AG09319 (cell line): Measurements from ENCODE around the gene PALLD.
A peak's percentile ranks its signal among the peaks of the same experiment; 100 is the strongest.

ENCODE experiments used
- DNase-seq: peaks from one replicate; pipeline ENCODE4 v3.0.0-alpha.2; 2010; ENCODE audit warnings: low read depth; ENCODE audit errors: extremely low read depth
- TF ChIP-seq, protein P1 (sequence below): IDR thresholded peaks from 2 replicates; pipeline ENCODE4 v1.5.1; 2011; ENCODE audit warnings: low read depth, mild to moderate bottlenecking, inconsistent platforms, low read length, moderate library complexity

PALLD gene

DNA sequence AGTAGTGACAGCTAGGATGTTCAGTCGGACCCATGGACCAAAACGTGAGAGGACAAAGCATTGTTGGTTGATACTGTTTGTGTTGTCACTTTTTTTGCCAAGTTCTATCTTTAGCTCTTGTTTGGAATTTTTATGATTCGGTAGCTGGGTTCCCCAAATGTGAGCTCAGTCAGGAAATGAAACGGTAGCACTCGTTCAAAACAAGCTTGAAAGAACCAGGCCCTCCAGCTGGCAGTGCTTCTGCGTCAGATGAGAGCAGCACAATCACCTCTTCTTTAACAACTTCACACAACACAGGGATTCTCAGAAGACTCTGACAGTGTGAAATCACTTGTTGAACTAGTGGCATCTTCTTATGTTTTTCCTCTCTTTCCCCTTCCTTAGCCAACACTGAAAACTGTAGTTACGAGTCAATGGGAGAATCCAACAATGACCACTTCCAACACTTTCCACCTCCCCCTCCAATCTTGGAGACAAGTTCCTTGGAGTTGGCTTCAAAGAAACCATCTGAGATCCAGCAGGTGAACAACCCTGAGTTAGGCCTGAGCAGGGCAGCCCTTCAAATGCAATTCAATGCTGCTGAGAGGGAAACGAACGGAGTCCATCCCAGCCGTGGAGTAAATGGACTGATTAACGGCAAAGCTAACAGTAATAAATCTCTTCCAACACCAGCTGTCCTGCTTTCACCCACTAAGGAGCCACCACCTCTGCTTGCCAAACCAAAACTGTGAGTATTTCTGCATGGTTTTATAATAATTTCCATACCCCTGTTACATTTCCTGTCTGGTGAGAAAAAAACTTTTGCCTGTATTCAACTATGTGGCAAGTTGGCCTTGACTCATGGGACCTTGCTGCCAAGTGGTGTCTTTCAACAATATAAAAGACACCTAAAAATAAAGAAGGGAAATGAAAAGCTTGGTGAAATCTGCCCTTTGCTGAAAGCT is 214.6 kb downstream of the PALLD start:
- peak; percentile 25 for DNase-seq
- TF ChIP-seq, protein P1, sequence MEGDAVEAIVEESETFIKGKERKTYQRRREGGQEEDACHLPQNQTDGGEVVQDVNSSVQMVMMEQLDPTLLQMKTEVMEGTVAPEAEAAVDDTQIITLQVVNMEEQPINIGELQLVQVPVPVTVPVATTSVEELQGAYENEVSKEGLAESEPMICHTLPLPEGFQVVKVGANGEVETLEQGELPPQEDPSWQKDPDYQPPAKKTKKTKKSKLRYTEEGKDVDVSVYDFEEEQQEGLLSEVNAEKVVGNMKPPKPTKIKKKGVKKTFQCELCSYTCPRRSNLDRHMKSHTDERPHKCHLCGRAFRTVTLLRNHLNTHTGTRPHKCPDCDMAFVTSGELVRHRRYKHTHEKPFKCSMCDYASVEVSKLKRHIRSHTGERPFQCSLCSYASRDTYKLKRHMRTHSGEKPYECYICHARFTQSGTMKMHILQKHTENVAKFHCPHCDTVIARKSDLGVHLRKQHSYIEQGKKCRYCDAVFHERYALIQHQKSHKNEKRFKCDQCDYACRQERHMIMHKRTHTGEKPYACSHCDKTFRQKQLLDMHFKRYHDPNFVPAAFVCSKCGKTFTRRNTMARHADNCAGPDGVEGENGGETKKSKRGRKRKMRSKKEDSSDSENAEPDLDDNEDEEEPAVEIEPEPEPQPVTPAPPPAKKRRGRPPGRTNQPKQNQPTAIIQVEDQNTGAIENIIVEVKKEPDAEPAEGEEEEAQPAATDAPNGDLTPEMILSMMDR: no peak

DNA sequence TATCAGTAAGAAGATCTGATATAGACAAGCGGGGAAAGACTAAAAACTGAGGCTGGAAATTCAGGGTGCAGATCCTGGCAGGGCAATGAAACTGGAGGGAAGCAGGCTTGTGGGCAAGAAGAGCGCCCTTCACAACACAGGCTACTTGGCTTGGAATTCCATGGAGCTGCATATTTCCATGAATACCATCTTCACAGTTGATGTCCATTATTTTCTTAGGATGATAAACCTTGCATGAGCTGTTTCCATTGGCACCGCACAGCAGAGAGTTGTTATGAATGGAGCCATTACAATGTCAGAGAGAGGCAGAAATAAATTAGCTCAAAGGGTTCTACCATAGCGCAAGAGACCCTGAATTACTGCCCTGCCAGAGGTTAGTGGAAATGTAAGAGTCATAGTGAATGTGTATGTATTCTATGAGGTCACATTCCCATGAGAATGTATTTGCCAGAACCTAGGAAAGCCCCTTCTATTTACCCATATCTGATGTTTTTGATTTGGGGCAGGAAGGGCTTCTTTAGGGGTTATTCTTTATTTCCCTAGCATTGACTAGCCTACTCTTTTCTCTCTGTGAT is 215.6 kb downstream of the PALLD start:
- TF ChIP-seq, protein P1: no peak
- no peak for DNase-seq

DNA sequence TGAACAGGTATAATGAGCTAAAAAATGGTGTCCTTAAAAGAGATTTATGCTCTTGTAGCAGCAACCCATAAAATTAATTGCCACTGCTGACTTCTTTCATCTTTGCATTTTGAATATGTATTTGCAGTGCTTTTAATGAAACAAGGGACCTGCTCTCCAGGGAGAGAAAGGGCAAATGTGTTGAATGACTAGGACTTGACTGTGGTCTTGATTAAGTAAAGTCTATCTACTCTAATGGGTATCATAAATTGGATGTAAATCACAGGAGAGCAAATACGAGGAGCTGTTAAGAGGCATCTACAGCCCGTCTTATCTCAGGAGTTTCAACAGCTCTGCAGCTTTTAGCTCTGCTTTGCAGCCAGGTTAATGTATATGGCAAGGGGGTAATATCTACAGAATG is 216.4 kb downstream of the PALLD start:
- TF ChIP-seq, protein P1: no peak
- DNase-seq: no peak

DNA sequence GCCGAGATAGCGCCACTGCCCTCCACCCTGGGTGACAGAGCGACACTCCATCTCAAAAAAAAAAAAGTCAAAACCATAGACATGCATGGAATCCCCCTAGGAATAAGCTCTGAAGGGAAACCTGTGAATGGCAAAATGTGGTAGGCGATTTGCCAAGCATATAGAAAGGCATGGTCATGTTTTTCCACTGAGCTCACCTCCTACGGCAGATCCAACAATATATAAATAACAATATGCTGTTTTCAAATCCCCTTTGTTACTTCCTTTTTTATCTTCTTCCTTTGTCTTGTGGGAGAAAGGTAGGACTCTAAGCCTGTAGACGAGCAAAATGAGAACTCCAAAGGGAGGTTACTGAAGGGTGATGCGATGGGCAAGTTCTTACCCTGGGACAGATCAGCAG is 219.0 kb downstream of the PALLD start:
- TF ChIP-seq, protein P1: no peak
- DNase-seq: no peak

DNA sequence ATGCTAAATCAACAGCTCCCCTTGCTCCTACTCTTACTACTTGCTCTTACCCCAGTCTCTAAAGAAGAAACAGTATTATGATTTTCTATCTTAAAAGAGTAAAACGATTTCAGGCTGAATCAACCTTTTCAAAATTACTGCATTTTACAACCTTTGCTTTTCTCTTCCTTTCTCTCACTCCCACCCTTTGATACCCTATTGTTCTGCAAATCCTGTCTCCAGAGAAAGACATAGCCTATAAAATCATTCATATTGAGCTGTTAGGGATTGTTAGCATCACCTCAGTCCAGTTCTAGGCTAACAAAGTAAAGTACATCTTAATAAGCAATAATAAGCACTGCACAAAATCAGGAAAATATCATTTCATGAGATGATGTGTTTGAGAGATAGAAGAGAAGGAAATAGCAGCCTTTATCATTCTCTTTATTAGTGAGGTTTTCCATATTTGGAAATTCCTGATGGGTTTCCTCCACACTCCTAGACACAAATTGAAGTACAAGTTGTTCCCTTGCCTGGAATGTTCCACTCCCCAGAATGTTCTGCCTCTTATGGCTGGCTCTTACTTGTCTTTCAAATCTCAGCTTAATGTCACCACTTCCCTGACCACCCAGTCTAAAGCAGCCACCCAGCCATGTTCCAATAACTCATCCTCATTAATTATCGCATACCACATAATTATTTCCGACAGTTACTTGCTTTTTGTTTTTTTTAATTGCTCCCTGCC is 219.7 kb downstream of the PALLD start:
- no peak for DNase-seq
- TF ChIP-seq, protein P1: no peak

DNA sequence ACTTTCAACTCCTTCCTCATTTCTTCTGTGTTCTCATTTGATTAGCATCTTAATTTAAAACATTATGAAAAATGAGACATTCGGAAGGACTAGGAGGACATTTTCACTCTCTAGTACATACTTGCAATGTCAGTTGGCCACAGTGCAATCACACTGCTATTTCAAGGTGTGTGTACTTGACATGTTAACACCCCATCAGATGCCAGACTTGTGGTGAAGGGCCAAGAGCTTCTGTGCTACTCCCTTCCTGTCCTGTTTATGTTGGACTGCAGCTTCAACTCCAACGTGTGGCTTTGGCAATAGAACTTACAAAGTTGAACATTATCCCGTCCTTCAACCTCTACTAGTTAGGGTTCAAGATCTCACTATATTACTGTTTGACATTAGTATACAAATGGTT is 221.0 kb downstream of the PALLD start:
- TF ChIP-seq, protein P1: no peak
- DNase-seq: no peak

DNA sequence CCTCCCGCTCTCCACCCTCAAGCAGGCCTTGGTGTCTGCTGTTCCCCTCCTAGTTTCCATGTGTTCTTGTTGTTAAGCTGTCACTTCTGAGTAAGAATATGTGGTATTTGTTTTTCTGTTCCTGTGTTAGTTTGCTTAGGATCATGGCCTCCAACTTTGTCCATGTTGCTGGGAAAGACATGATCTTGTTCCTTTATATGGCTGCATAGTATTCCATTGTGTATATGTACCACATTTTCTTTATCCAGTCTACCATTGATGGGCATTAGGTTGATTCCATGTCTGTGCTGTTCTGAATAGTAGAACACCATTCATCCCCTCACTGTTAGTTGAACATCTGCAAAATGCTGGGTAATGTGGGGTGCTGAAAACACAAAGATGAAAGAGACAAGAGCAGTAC is 222.9 kb downstream of the PALLD start:
- TF ChIP-seq, protein P1: no peak

More for the DNA sequence above, 222.9 kb downstream of the PALLD start:
- DNase-seq: no peak
